ENCODE data around the gene VGLL4.

GRCh38 chr3:11549580-11550140 is 94.1 kb downstream of the VGLL4 start:
- TF ChIP-seq CTCF (IDR thresholded peaks at IDR 0.05 in 2 of 3, conservative IDR thresholded peaks at IDR 0.05 in 1 of 3; ENCODE audit: borderline replicate concordance in 1 of 3, insufficient read depth in 1 of 3, low read depth in 2 of 3, low read length in 2 of 3), result no peak
- TF ChIP-seq MAX (IDR thresholded peaks at IDR 0.05), result no peak
- TF ChIP-seq CEBPB (IDR thresholded peaks at IDR 0.05; ENCODE audit: low read depth), result no peak
- no peak for TF ChIP-seq REST (IDR thresholded peaks at IDR 0.05; ENCODE audit: low read depth)
- TF ChIP-seq POLR2AphosphoS5 (IDR thresholded peaks at IDR 0.05; ENCODE audit: low read depth, low read length), result no peak
- TF ChIP-seq ZFX (IDR thresholded peaks at IDR 0.05), result no peak
- TF ChIP-seq POLR2A (IDR thresholded peaks at IDR 0.05; ENCODE audit: borderline replicate concordance, extremely low read depth, insufficient read depth, insufficient read length), result no peak
- TF ChIP-seq EZH2 (IDR thresholded peaks at IDR 0.05), result no peak
- no peak for TF ChIP-seq RAD21 (IDR thresholded peaks at IDR 0.05; ENCODE audit: low read depth)
- TF ChIP-seq ZNF274 (IDR thresholded peaks at IDR 0.05; ENCODE audit: low read depth, low read length), result no peak
- TF ChIP-seq EZH2phosphoT487 (IDR thresholded peaks at IDR 0.05; ENCODE audit: borderline replicate concordance), result no peak
- TF ChIP-seq SIN3A (IDR thresholded peaks at IDR 0.05; ENCODE audit: low read depth), result no peak
